Measurements from ENCODE around the gene TMEM18. TPM values are rescaled to one million over a fixed set of nuclear protein-coding genes. Genes with fewer than 3 reads are reported as not detected.

TMEM18 gene
- total RNA-seq, 1 donor: 19.4 TPM

- no peak for TF ChIP-seq CTCF (IDR thresholded peaks at IDR 0.05; ENCODE audit: insufficient read depth, low read depth, low read length)
- DNase-seq (ENCODE audit: low read depth): peak; percentile 87
- H3K4me3 ChIP-seq (ENCODE audit: low read depth, low read length): no peak overlapping the region
These were observed 17.0 kb upstream of the TMEM18 start for GRCh38 chr2:694174-694573.

DNA sequence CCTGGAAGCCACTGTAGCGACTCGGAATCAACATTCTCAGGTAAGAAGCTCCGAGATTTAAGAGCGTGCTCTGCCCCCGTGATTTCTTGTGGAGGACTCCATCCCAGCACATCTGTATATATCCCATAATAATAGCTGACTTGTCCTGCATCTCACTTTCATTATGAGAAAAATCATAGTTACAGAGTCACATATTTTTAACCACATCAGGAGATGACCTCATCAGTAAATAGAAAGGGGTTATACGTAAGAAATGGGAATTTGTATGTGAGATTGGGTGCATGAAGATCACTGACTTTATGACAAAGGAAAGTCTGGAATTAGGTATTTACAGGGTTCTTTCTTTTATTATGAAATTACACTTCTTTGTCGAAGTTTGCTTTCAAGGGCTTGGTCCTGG lies 16.4 kb upstream of the TMEM18 start:
- no peak for TF ChIP-seq CTCF (IDR thresholded peaks at IDR 0.05; ENCODE audit: insufficient read depth, low read depth, low read length)
- H3K4me3 ChIP-seq (ENCODE audit: low read depth, low read length): no peak overlapping the region
- DNase-seq (ENCODE audit: low read depth): peak; percentile 36

- TF ChIP-seq CTCF (IDR thresholded peaks at IDR 0.05; ENCODE audit: insufficient read depth, low read depth, low read length): no peak
- DNase-seq (ENCODE audit: low read depth): no peak
- no peak overlapping the region for H3K4me3 ChIP-seq (ENCODE audit: low read depth, low read length)
These were observed 15.6 kb upstream of the TMEM18 start for GRCh38 chr2:692767-693166.

- H3K4me3 ChIP-seq (ENCODE audit: low read depth, low read length): no peak overlapping the region
- no peak for TF ChIP-seq CTCF (IDR thresholded peaks at IDR 0.05; ENCODE audit: insufficient read depth, low read depth, low read length)
- no peak for DNase-seq (ENCODE audit: low read depth)
These were observed 14.9 kb upstream of the TMEM18 start for GRCh38 chr2:691821-692761.

GRCh38 chr2:690799-691198 lies 13.6 kb upstream of the TMEM18 start:
- TF ChIP-seq CTCF (IDR thresholded peaks at IDR 0.05; ENCODE audit: insufficient read depth, low read depth, low read length): no peak
- no peak overlapping the region for H3K4me3 ChIP-seq (ENCODE audit: low read depth, low read length)
- DNase-seq (ENCODE audit: low read depth): no peak

DNA sequence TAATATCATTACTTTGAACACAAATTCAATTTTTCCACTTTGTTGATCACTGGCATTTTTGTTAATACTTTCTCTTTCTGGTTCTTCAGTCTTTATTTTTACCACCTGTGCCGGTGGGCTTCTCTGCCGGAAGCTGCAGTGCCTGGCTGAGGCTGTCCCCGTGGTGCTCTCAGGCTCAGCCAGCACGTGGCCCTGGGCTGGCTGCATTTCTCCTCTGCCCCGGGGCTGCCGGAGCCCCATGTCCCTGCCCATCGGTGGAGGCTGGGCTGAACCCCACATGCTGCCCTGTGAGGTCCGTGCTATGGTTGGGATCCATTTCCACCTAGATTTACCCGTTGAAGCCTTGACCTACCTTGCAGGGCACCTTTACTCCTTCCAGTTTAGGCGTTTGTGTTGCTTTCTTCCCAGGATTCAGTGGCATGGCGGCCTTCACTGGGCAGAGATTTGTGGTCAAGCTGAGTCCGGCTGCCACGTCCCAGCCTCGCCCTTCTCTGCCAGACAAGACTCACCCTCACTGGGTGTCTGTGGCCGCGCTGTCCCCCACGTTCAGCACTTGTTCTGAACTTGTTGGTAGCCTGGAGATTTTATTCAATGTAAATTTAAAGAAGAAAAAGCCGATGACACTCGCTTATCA lies 12.8 kb upstream of the TMEM18 start:
- no peak for DNase-seq (ENCODE audit: low read depth)
- no peak overlapping the region for H3K4me3 ChIP-seq (ENCODE audit: low read depth, low read length)
- no peak for TF ChIP-seq CTCF (IDR thresholded peaks at IDR 0.05; ENCODE audit: insufficient read depth, low read depth, low read length)
